GM12878 (cell line): Measurements from ENCODE around the gene ERC2. TPM values are rescaled to one million over a fixed set of nuclear protein-coding genes. Genes with fewer than 3 reads are reported as not detected.

Experiments
- ATAC-seq: fragments of 200-7000 bp; cut with Tn5 transposase; 3 replicates; pipeline ENCODE4 v1.9.1; 2020; ENCODE audit warnings: mild to moderate bottlenecking, moderate library complexity
- BruUV-seq: library from RNA; stranded (reverse); fragments of 400-500 nt; replicated peaks from 2 replicates; lab custom pipeline; 2021; lab: Mats Ljungman, UMichigan
- CTCF ChIA-PET: fragments of 300-600 bp; sonication (Branson Sonifier 250); formaldehyde crosslinking; extraction: SDS; loops from one replicate; lab custom pipeline; 2021; ENCODE audit warnings: inconsistent platforms; lab: Yijun Ruan, JAX
- POLR2A ChIA-PET: fragments of 350-600 bp; formaldehyde crosslinking; extraction: SDS; loops from one replicate; lab custom pipeline; 2021; ENCODE audit warnings: inconsistent platforms; lab: Charles Lee
- RAD21 ChIA-PET: fragments of 300-600 bp; sonication (Branson Sonifier 250); formaldehyde crosslinking; loops from one replicate; lab custom pipeline; 2023; ENCODE audit warnings: antibody characterized with exemption; ENCODE audit not compliant: unreplicated experiment; lab: Charles Lee
- SMC1A ChIA-PET: fragments of 300-600 bp; sonication (Branson Sonifier 250); formaldehyde crosslinking; loops from one replicate; lab custom pipeline; 2023; ENCODE audit not compliant: unreplicated experiment, uncharacterized antibody; lab: Charles Lee
- DNase-seq: peaks from one replicate; pipeline ENCODE4 v3.0.0-alpha.2; 2011; ENCODE audit warnings: low read depth, low spot score
- FAIRE-seq: peaks from 3 replicates; lab custom pipeline; 2011; peaks lifted over from hg19 to GRCh38; lab: Jason Lieb, UNC
- H2AFZ ChIP-seq: 2 replicates; pipeline ENCODE4 v1.6.0; 2011; ENCODE audit warnings: low read depth, low read length, control low read depth; ENCODE audit not compliant: control insufficient read depth
- H3K27ac ChIP-seq: 2 replicates; pipeline ENCODE4 v1.5.1; 2011; ENCODE audit warnings: control low read depth; ENCODE audit not compliant: control insufficient read depth, insufficient read depth
- H3K27me3 ChIP-seq, 2 experiments: replicated peaks in 1 of 2; 2 replicates each; pipeline versions ENCODE4 v1.6.0 to v1.6.1; 2011; ENCODE audit warnings: low read length in 1 of 2; ENCODE audit not compliant: control insufficient read depth in 2 of 2, insufficient read depth in 2 of 2
- H3K36me3 ChIP-seq, 2 experiments: 2 replicates each; pipeline ENCODE4 v1.5.1; 2011; ENCODE audit warnings: low read length in 1 of 2; ENCODE audit not compliant: control insufficient read depth in 2 of 2, insufficient read depth in 2 of 2
- H3K4me1 ChIP-seq: 2 replicates; pipeline ENCODE4 v1.6.1; 2011; ENCODE audit warnings: mild to moderate bottlenecking, low read length, moderate library complexity, mixed read lengths; ENCODE audit not compliant: control insufficient read depth, insufficient read depth
- H3K4me2 ChIP-seq: 2 replicates; pipeline ENCODE4 v1.6.0; 2011; ENCODE audit warnings: control low read depth; ENCODE audit not compliant: control insufficient read depth, insufficient read depth
- H3K4me3 ChIP-seq: fragments of 200-600 bp; sonication (generic); 2 replicates; pipeline ENCODE4 v1.5.1; 2016
- H3K79me2 ChIP-seq: 2 replicates; pipeline ENCODE4 v1.6.0; 2011; ENCODE audit warnings: low read length; ENCODE audit not compliant: control insufficient read depth, insufficient read depth
- H3K9ac ChIP-seq: 2 replicates; pipeline ENCODE4 v1.8.0; 2011; ENCODE audit warnings: low read length, control low read depth, mixed read lengths; ENCODE audit not compliant: control insufficient read depth, insufficient read depth
- H3K9me3 ChIP-seq: replicated peaks from 3 replicates; pipeline ENCODE4 v1.5.1; 2011; ENCODE audit warnings: mild to moderate bottlenecking, low read length; ENCODE audit not compliant: control insufficient read depth, insufficient read depth
- H4K20me1 ChIP-seq: 2 replicates; pipeline ENCODE4 v1.6.0; 2011; ENCODE audit not compliant: control insufficient read depth, insufficient read depth
- FOXM1 ChIP-seq: IDR thresholded peaks from 2 replicates; pipeline ENCODE4 v1.6.1; 2012; ENCODE audit warnings: low read depth, mild to moderate bottlenecking, inconsistent platforms, low read length, moderate library complexity
- MTA2 ChIP-seq: fragments of 450-650 bp; IDR thresholded peaks from 2 replicates; pipeline ENCODE4 v1.6.1; 2016; ENCODE audit warnings: low read depth, mild to moderate bottlenecking, moderate library complexity
- NR2C1 ChIP-seq: fragments of 450-650 bp; IDR thresholded peaks from 2 replicates; pipeline ENCODE4 v1.6.1; 2017; ENCODE audit warnings: antibody characterized with exemption, mild to moderate bottlenecking, moderate library complexity
- PKNOX1 ChIP-seq: fragments of 450-650 bp; IDR thresholded peaks from 2 replicates; pipeline ENCODE4 v1.6.1; 2016; ENCODE audit warnings: mild to moderate bottlenecking
- SREBF2 ChIP-seq: IDR thresholded peaks from 2 replicates; pipeline ENCODE4 v1.6.1; 2012; ENCODE audit warnings: mild to moderate bottlenecking, low read length
- ZNF217 ChIP-seq: fragments of 450-650 bp; IDR thresholded peaks from 2 replicates; pipeline ENCODE4 v1.6.1; 2017; ENCODE audit warnings: antibody characterized with exemption, mild to moderate bottlenecking
- ZSCAN29 ChIP-seq: fragments of 450-650 bp; IDR thresholded peaks from 2 replicates; pipeline ENCODE4 v1.6.1; 2017; ENCODE audit warnings: mild to moderate bottlenecking, moderate library complexity
- WGBS: methylation state at CpG from one replicate; pipeline ENCODE4 v1.1.6; 2016; ENCODE audit warnings: low lambda C conversion rate; ENCODE audit not compliant: insufficient replicate concordance, insufficient coverage; ENCODE audit errors: missing lambda C conversion rate; 5-methylcytosine and 5-hydroxymethylcytosine counted together
- in situ Hi-C: fragments of 300-500 bp; cut with MboI; formaldehyde crosslinking; loops from 9 replicates; pipeline ENCODE4 v1.14.3; 2018; ENCODE audit warnings: mixed read lengths
- intact Hi-C: fragments of 100-400 bp; cut with micrococcal nuclease; formaldehyde crosslinking; loops from one replicate; pipeline ENCODE4 v1.14.2; 2022; ENCODE audit not compliant: unreplicated experiment
- polyA plus RNA-seq, 11 experiments: library from polyadenylated mRNA; depleted of rRNA in 4 of 11; unstranded in 6 of 11; stranded (reverse) in 5 of 11; fragments of >200 nt; fragmentation: Nextera tagmentation in 4 of 11; fragmentation: Illumina TruSeq in 1 of 11; extraction: Ambion mirVana in 4 of 11; extraction: Trizol in 1 of 11; gene quantifications; 1 replicate in 1 of 11; 2 replicates in 10 of 11; pipeline versions ENCODE4 v1.2.1 to v1.2.3, GENCODE V29; 2011 to 2016; ENCODE audit warnings: inconsistent platforms in 2 of 11, missing spikeins in 2 of 11, low read depth in 1 of 11
- total RNA-seq, 4 experiments: library from RNA; depleted of rRNA in 3 of 4; stranded (reverse); fragments of >200 nt in 3 of 4; fragmentation: Illumina TruSeq in 1 of 4; extraction: Trizol in 1 of 4; gene quantifications; 2 replicates each; pipeline versions ENCODE4 v1.2.1 to v1.2.3, GENCODE V29; 2013 to 2021
- TF ChIP-seq, protein P1 (sequence below): fragments of 450-650 bp; IDR thresholded peaks from 2 replicates; pipeline ENCODE4 v1.6.1; 2017; ENCODE audit warnings: mild to moderate bottlenecking

ERC2 gene
- total and polyA plus RNA-seq, 10 of the 15 experiments (the other 5 are each of a cell fraction or from before 2014, with no cell fraction given): 0.06 to 1.4 (median 0.12) TPM; not detected in 3

- H3K4me3 ChIP-seq: no peak overlapping the region
- intact Hi-C loops: no loop called here
- no peak overlapping the region for H2AFZ ChIP-seq
- no peaks in the 10 kb centered on the region for H3K4me1 ChIP-seq
- H3K9me3 ChIP-seq: no peaks in the 10 kb centered on the region
- FAIRE-seq (no peak), DNase-seq (no peak)
- H3K27me3 ChIP-seq: no peaks in the 10 kb centered on the region; a peak in 3 of 4 replicates
- H3K36me3 ChIP-seq: no peaks in the 10 kb centered on the region
- no peak overlapping the region for H3K27ac ChIP-seq
- no peak overlapping the region for H3K9ac ChIP-seq
- TF ChIP-seq NR2C1 (no peak), ZNF217 (no peak), MTA2 (no peak), ZSCAN29 (no peak), PKNOX1 (no peak), FOXM1 (no peak), SREBF2 (no peak)
- TF ChIP-seq, protein P1, sequence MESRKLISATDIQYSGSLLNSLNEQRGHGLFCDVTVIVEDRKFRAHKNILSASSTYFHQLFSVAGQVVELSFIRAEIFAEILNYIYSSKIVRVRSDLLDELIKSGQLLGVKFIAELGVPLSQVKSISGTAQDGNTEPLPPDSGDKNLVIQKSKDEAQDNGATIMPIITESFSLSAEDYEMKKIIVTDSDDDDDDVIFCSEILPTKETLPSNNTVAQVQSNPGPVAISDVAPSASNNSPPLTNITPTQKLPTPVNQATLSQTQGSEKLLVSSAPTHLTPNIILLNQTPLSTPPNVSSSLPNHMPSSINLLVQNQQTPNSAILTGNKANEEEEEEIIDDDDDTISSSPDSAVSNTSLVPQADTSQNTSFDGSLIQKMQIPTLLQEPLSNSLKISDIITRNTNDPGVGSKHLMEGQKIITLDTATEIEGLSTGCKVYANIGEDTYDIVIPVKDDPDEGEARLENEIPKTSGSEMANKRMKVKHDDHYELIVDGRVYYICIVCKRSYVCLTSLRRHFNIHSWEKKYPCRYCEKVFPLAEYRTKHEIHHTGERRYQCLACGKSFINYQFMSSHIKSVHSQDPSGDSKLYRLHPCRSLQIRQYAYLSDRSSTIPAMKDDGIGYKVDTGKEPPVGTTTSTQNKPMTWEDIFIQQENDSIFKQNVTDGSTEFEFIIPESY: no peak
- TF ChIP-seq, all 136 proteins: peak for 0
- SMC1A ChIA-PET: interaction anchor here (0.6 kb wide), 2 partner anchors 14 to 131 kb away, joined by 3 read pairs; no protein-coding TSS in a partner anchor
- no peak for ATAC-seq
- POLR2A ChIA-PET: interaction anchor here (0.8 kb wide), 1 partner anchor 19 kb away, joined by 3 read pairs; no protein-coding TSS in a partner anchor
- H3K79me2 ChIP-seq: no peaks in the 10 kb centered on the region
- in situ Hi-C loops: no loop called here
- H3K4me2 ChIP-seq: no peak overlapping the region
- no peaks in the 10 kb centered on the region for H4K20me1 ChIP-seq
- 46% methylated on average over 12 of the region's 12 CpGs for WGBS
- no TSS peak for BruUV-seq
- RAD21 ChIA-PET: no interaction called here
- CTCF ChIA-PET: no interaction called here
Measured at GRCh38 chr3:55543181-55543614, 925.1 kb downstream of the ERC2 start.
